Measurements from ENCODE around the gene PHKB. TPM values are rescaled to one million over a fixed set of nuclear protein-coding genes. Genes with fewer than 3 reads are reported as not detected.
"Not testable (repeated sequence)": the region's sequence is repeated elsewhere in the genome, so short reads cannot be mapped to it uniquely, and the experiment has no call there.

PHKB gene
- total and polyA plus RNA-seq, 5 donors from 2014 or later, result 28.8 to 96.6 (median 38.5) TPM

- no peak for ATAC-seq (ENCODE audit: low read depth in 2 of 2)
- no peak overlapping the region for H3K27ac ChIP-seq (ENCODE audit: insufficient read depth, low read length, poor library complexity, severe bottlenecking)
- no peaks in the 10 kb centered on the region for H3K27me3 ChIP-seq (ENCODE audit: control insufficient read depth, insufficient read depth, low read length)
- H3K27ac Mint-ChIP-seq, result no peak overlapping the region
- H3K4me3 Mint-ChIP-seq, result peak overlapping the region in 1 of 4 donors; percentile 38
- no peaks in the 10 kb centered on the region for H3K27me3 Mint-ChIP-seq
- H3K9me3 Mint-ChIP-seq, result peaks cover 5 to 29% (median 11%) of the 10 kb centered on the region in 7 donors
- no peak overlapping the region for H3K4me3 ChIP-seq (ENCODE audit: low read depth, low read length)
- peaks cover 19% of the 10 kb centered on the region for H3K36me3 ChIP-seq (ENCODE audit: control insufficient read depth, insufficient read depth, low read length)
- H3K4me1 ChIP-seq (ENCODE audit: control insufficient read depth, insufficient read depth, low read length, poor library complexity, severe bottlenecking), result no peaks in the 10 kb centered on the region
- peaks cover 70% of the 10 kb centered on the region for H3K36me3 Mint-ChIP-seq
- peaks cover 4 to 23% (median 5%) of the 10 kb centered on the region in 4 donors for H3K4me1 Mint-ChIP-seq
- peaks cover 6 to 9% of the 10 kb centered on the region in 2 experiments for H3K9me3 ChIP-seq (ENCODE audit: control insufficient read depth in 2 of 2, low read length in 2 of 2)
- no peak for DNase-seq
Measured at GRCh38 chr16:47553853-47554564, 92.9 kb downstream of the PHKB start.

GRCh38 chr16:47554587-47554986, 93.5 kb downstream of the PHKB start:
- H3K27ac Mint-ChIP-seq; H3K4me3 ChIP-seq (ENCODE audit: low read depth, low read length); H3K4me1 ChIP-seq (ENCODE audit: control insufficient read depth, insufficient read depth, low read length, poor library complexity, severe bottlenecking); DNase-seq; H3K9me3 ChIP-seq (ENCODE audit: control insufficient read depth in 2 of 2, low read length in 2 of 2); ATAC-seq (ENCODE audit: low read depth in 2 of 2); H3K27me3 ChIP-seq (ENCODE audit: control insufficient read depth, insufficient read depth, low read length); H3K27me3 Mint-ChIP-seq; H3K27ac ChIP-seq (ENCODE audit: insufficient read depth, low read length, poor library complexity, severe bottlenecking): not testable (repeated sequence)
- H3K4me1 Mint-ChIP-seq, result peaks cover 4 to 23% (median 5%) of the 10 kb centered on the region in 4 donors
- peaks cover 5 to 29% (median 11%) of the 10 kb centered on the region in 7 donors for H3K9me3 Mint-ChIP-seq
- H3K36me3 ChIP-seq (ENCODE audit: control insufficient read depth, insufficient read depth, low read length), result peaks cover 19% of the 10 kb centered on the region
- peak overlapping the region in 1 of 4 donors; percentile 38 for H3K4me3 Mint-ChIP-seq
- H3K36me3 Mint-ChIP-seq, result peaks cover 65% of the 10 kb centered on the region

GRCh38 chr16:47561286-47561685, 100.2 kb downstream of the PHKB start:
- H3K27ac Mint-ChIP-seq, result no peak overlapping the region
- no peaks in the 10 kb centered on the region for H3K27me3 Mint-ChIP-seq
- H3K4me3 Mint-ChIP-seq, result no peak overlapping the region
- Histone ChIP-seq H3K27ac (ENCODE audit: insufficient read depth, low read length, poor library complexity, severe bottlenecking) (no peak overlapping the region), H3K27me3 (ENCODE audit: control insufficient read depth, insufficient read depth, low read length) (no peaks in the 10 kb centered on the region), H3K36me3 (ENCODE audit: control insufficient read depth, insufficient read depth, low read length) (no peaks in the 10 kb centered on the region), H3K4me1 (ENCODE audit: control insufficient read depth, insufficient read depth, low read length, poor library complexity, severe bottlenecking) (peaks cover 14% of the 10 kb centered on the region), H3K9me3 (ENCODE audit: control insufficient read depth in 2 of 2, low read length in 2 of 2) (no peaks in the 10 kb centered on the region), H3K4me3 (ENCODE audit: low read depth, low read length) (no peak overlapping the region)
- DNase-seq, result no peak
- peaks cover 19 to 37% (median 33%) of the 10 kb centered on the region in 4 donors for H3K4me1 Mint-ChIP-seq
- H3K9me3 Mint-ChIP-seq, result peaks cover 0 to 9% (median 7%) of the 10 kb centered on the region in 7 donors
- H3K36me3 Mint-ChIP-seq, result peaks cover 42% of the 10 kb centered on the region
- no peak for ATAC-seq (ENCODE audit: low read depth in 2 of 2)

- Mint-ChIP-seq H3K27me3 (no peaks in the 10 kb centered on the region), H3K36me3 (peaks cover 46% of the 10 kb centered on the region), H3K4me1 (peaks cover 29 to 48% (median 38%) of the 10 kb centered on the region in 4 donors), H3K4me3 (peak overlapping the region in 1 of 4 donors; percentile 17), H3K9me3 (peaks cover 0 to 9% (median 6%) of the 10 kb centered on the region in 7 donors), H3K27ac (peak overlapping the region; percentile 24 to 79 (median 33))
- H3K27me3 ChIP-seq (ENCODE audit: control insufficient read depth, insufficient read depth, low read length), result no peaks in the 10 kb centered on the region
- DNase-seq (no peak), ATAC-seq (ENCODE audit: low read depth in 2 of 2) (no peak)
- H3K9me3 ChIP-seq (ENCODE audit: control insufficient read depth in 2 of 2, low read length in 2 of 2), result no peaks in the 10 kb centered on the region
- H3K36me3 ChIP-seq (ENCODE audit: control insufficient read depth, insufficient read depth, low read length), result no peaks in the 10 kb centered on the region
- H3K4me1 ChIP-seq (ENCODE audit: control insufficient read depth, insufficient read depth, low read length, poor library complexity, severe bottlenecking), result peaks cover 17% of the 10 kb centered on the region
- H3K4me3 ChIP-seq (ENCODE audit: low read depth, low read length), result no peak overlapping the region
- H3K27ac ChIP-seq (ENCODE audit: insufficient read depth, low read length, poor library complexity, severe bottlenecking), result no peak overlapping the region
Measured at GRCh38 chr16:47562366-47562765, 101.2 kb downstream of the PHKB start.

- Mint-ChIP-seq H3K36me3 (peaks cover 46% of the 10 kb centered on the region), H3K4me1 (peaks cover 49 to 79% (median 62%) of the 10 kb centered on the region in 4 donors), H3K27ac (peak overlapping the region; percentile 82 to 85 (median 84)), H3K27me3 (no peaks in the 10 kb centered on the region), H3K4me3 (peak overlapping the region; percentile 2 to 84 (median 70)), H3K9me3 (peaks cover 0 to 13% (median 8%) of the 10 kb centered on the region in 7 donors)
- Histone ChIP-seq H3K4me1 (ENCODE audit: control insufficient read depth, insufficient read depth, low read length, poor library complexity, severe bottlenecking) (peaks cover 40% of the 10 kb centered on the region), H3K36me3 (ENCODE audit: control insufficient read depth, insufficient read depth, low read length) (no peaks in the 10 kb centered on the region), H3K9me3 (ENCODE audit: control insufficient read depth in 2 of 2, low read length in 2 of 2) (no peaks in the 10 kb centered on the region), H3K4me3 (ENCODE audit: low read depth, low read length) (peak overlapping the region; percentile 62), H3K27me3 (ENCODE audit: control insufficient read depth, insufficient read depth, low read length) (no peaks in the 10 kb centered on the region), H3K27ac (ENCODE audit: insufficient read depth, low read length, poor library complexity, severe bottlenecking) (peak overlapping the region; percentile 58)
- ATAC-seq (ENCODE audit: low read depth in 2 of 2), result peak; percentile 46 to 56
- peak in 1 of 3 donors; percentile 61 for DNase-seq
Measured at GRCh38 chr16:47565454-47565853, 104.3 kb downstream of the PHKB start.

- Histone ChIP-seq H3K27ac (ENCODE audit: insufficient read depth, low read length, poor library complexity, severe bottlenecking) (peak overlapping the region; percentile 67), H3K36me3 (ENCODE audit: control insufficient read depth, insufficient read depth, low read length) (no peaks in the 10 kb centered on the region), H3K27me3 (ENCODE audit: control insufficient read depth, insufficient read depth, low read length) (no peaks in the 10 kb centered on the region), H3K4me3 (ENCODE audit: low read depth, low read length) (peak overlapping the region; percentile 60), H3K9me3 (ENCODE audit: control insufficient read depth in 2 of 2, low read length in 2 of 2) (no peaks in the 10 kb centered on the region), H3K4me1 (ENCODE audit: control insufficient read depth, insufficient read depth, low read length, poor library complexity, severe bottlenecking) (peaks cover 52% of the 10 kb centered on the region)
- H3K27ac Mint-ChIP-seq, result peak overlapping the region in 2 of 3 donors; percentile 30 to 94
- H3K27me3 Mint-ChIP-seq, result no peaks in the 10 kb centered on the region
- peaks cover 55 to 90% (median 64%) of the 10 kb centered on the region in 4 donors for H3K4me1 Mint-ChIP-seq
- H3K4me3 Mint-ChIP-seq, result peak overlapping the region; percentile 30 to 83 (median 70)
- peaks cover 0 to 13% (median 6%) of the 10 kb centered on the region in 7 donors for H3K9me3 Mint-ChIP-seq
- ATAC-seq (ENCODE audit: low read depth in 2 of 2), result no peak
- no peak for DNase-seq
- peaks cover 37% of the 10 kb centered on the region for H3K36me3 Mint-ChIP-seq
Measured at GRCh38 chr16:47567321-47567720, 106.2 kb downstream of the PHKB start.

- DNase-seq (peak in 2 of 3 donors; percentile 66 to 79), ATAC-seq (ENCODE audit: low read depth in 2 of 2) (peak; percentile 67 to 75)
- Mint-ChIP-seq H3K4me1 (peaks cover 60 to 92% (median 70%) of the 10 kb centered on the region in 4 donors), H3K27ac (peak overlapping the region; percentile 30 to 94 (median 79)), H3K9me3 (peaks cover 0 to 10% (median 6%) of the 10 kb centered on the region in 7 donors), H3K4me3 (peak overlapping the region; percentile 64 to 83 (median 73)), H3K36me3 (peaks cover 34% of the 10 kb centered on the region), H3K27me3 (no peaks in the 10 kb centered on the region)
- Histone ChIP-seq H3K36me3 (ENCODE audit: control insufficient read depth, insufficient read depth, low read length) (no peaks in the 10 kb centered on the region), H3K4me1 (ENCODE audit: control insufficient read depth, insufficient read depth, low read length, poor library complexity, severe bottlenecking) (peaks cover 62% of the 10 kb centered on the region), H3K4me3 (ENCODE audit: low read depth, low read length) (peak overlapping the region; percentile 60), H3K27ac (ENCODE audit: insufficient read depth, low read length, poor library complexity, severe bottlenecking) (peak overlapping the region; percentile 67), H3K27me3 (ENCODE audit: control insufficient read depth, insufficient read depth, low read length) (no peaks in the 10 kb centered on the region), H3K9me3 (ENCODE audit: control insufficient read depth in 2 of 2, low read length in 2 of 2) (no peaks in the 10 kb centered on the region)
Measured at GRCh38 chr16:47568351-47568750, 107.2 kb downstream of the PHKB start.
